ENCODE data around the gene MCL1.

DNA sequence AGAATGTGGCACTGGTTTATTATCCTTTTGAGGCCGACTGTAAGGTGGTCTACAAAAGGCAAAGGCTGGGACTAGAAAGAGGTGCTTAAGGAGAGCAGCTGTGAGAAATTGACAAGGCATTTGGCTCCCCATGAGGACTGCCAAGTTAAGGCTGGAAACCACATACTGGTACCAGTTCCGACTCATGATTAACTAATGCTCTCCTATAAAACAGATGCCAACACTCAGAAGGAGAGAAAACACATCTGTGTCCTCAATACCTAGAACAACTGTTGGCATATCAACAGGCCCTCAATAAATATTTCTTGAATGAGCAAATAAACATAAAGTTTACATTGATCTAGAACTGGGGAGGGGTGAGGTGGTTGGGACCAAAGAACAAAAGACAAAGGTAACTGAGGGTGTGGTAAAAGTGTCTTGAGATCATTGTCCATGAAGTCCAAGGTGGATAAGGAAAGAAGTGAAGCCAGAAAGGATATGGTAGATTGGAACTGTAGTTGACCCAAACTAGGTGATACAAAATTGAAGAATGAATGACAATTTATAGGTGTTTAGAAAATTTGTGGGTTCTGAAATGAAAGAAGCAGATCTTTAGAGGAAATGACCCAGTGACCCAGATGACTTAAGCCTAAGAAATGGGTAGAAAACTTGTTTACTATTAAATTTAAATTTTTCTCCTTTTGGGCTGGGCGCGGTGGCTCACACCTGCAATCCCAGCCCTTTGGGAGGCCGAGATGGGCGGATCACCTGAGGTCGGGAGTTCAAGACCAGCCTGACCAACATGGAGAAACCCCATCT, 16.9 kb upstream of the MCL1 start:
- TF ChIP-seq POLR2AphosphoS5 (IDR thresholded peaks at IDR 0.05; ENCODE audit: low read length) (no peak), ZNF274 (IDR thresholded peaks at IDR 0.05; ENCODE audit: insufficient read depth, insufficient read length) (no peak), CTCF (IDR thresholded peaks at IDR 0.05 in 2 of 3, conservative IDR thresholded peaks at IDR 0.05 in 1 of 3; ENCODE audit: control insufficient read depth in 2 of 3, extremely low read depth in 1 of 3, insufficient read depth in 1 of 3, low read depth in 3 of 3, low read length in 3 of 3) (no peak), YY1 (IDR thresholded peaks at IDR 0.05; ENCODE audit: low read depth, low read length) (no peak), YBX1 (IDR thresholded peaks at IDR 0.05) (no peak), SP1 (IDR thresholded peaks at IDR 0.05; ENCODE audit: low read depth, low read length) (no peak), POLR2A (IDR thresholded peaks at IDR 0.05; ENCODE audit: low read depth, low read length) (no peak), NR2C1 (IDR thresholded peaks at IDR 0.05) (no peak), USF2 (IDR thresholded peaks at IDR 0.05; ENCODE audit: borderline replicate concordance, low read depth, low read length) (no peak), SRF (IDR thresholded peaks at IDR 0.05; ENCODE audit: low read depth in 2 of 2, low read length in 2 of 2) (no peak), NKRF (conservative IDR thresholded peaks at IDR 0.05) (no peak), CBX5 (IDR thresholded peaks at IDR 0.05; ENCODE audit: low read depth) (no peak)
